ENCODE data around the gene ZBTB40.

Gene ZBTB40

GRCh38 chr1:22553991-22554522, 102.4 kb downstream of the ZBTB40 start:
- Histone ChIP-seq H3K36me3 (replicated peaks; ENCODE audit: low read depth, low read length) (no peaks in the 10 kb centered on the region), H3K9ac (ENCODE audit: low read length) (no peak overlapping the region), H3K27me3 (ENCODE audit: low read depth, low read length) (no peaks in the 10 kb centered on the region), H3K4me1 (ENCODE audit: low read length) (no peaks in the 10 kb centered on the region), H3K79me2 (ENCODE audit: low read length) (no peaks in the 10 kb centered on the region), H3K4me2 (ENCODE audit: low read length) (no peak overlapping the region), H3K27ac (ENCODE audit: low read length) (no peak overlapping the region), H3K4me3 (ENCODE audit: low read length) (no peak overlapping the region), H2AFZ (ENCODE audit: low read depth, low read length) (no peak overlapping the region), H4K20me1 (ENCODE audit: insufficient read depth, low read length) (no peaks in the 10 kb centered on the region), H3K9me3 (ENCODE audit: insufficient read depth, low read length) (no peaks in the 10 kb centered on the region)
- TF ChIP-seq CTCF (IDR thresholded peaks at IDR 0.05; ENCODE audit: low read depth, low read length): no peak
- TF ChIP-seq EZH2phosphoT487 (IDR thresholded peaks at IDR 0.05; ENCODE audit: low read depth): no peak

- Histone ChIP-seq H3K9me3 (ENCODE audit: insufficient read depth, low read length) (no peaks in the 10 kb centered on the region), H3K4me1 (ENCODE audit: low read length) (no peaks in the 10 kb centered on the region), H3K79me2 (ENCODE audit: low read length) (no peaks in the 10 kb centered on the region), H3K36me3 (replicated peaks; ENCODE audit: low read depth, low read length) (no peaks in the 10 kb centered on the region), H3K4me2 (ENCODE audit: low read length) (no peak overlapping the region), H4K20me1 (ENCODE audit: insufficient read depth, low read length) (no peaks in the 10 kb centered on the region), H3K9ac (ENCODE audit: low read length) (no peak overlapping the region), H3K4me3 (ENCODE audit: low read length) (no peak overlapping the region), H2AFZ (ENCODE audit: low read depth, low read length) (no peak overlapping the region), H3K27me3 (ENCODE audit: low read depth, low read length) (no peaks in the 10 kb centered on the region), H3K27ac (ENCODE audit: low read length) (no peak overlapping the region)
- TF ChIP-seq CTCF (IDR thresholded peaks at IDR 0.05; ENCODE audit: low read depth, low read length) (no peak), EZH2phosphoT487 (IDR thresholded peaks at IDR 0.05; ENCODE audit: low read depth) (no peak)
Measured at GRCh38 chr1:22555371-22555656, 103.7 kb downstream of the ZBTB40 start.

- H3K79me2 ChIP-seq (ENCODE audit: low read length): no peaks in the 10 kb centered on the region
- H3K9ac ChIP-seq (ENCODE audit: low read length): no peak overlapping the region
- H3K4me3 ChIP-seq (ENCODE audit: low read length): no peak overlapping the region
- no peaks in the 10 kb centered on the region for H4K20me1 ChIP-seq (ENCODE audit: insufficient read depth, low read length)
- H3K27me3 ChIP-seq (ENCODE audit: low read depth, low read length): no peaks in the 10 kb centered on the region
- H3K36me3 ChIP-seq (replicated peaks; ENCODE audit: low read depth, low read length): no peaks in the 10 kb centered on the region
- H2AFZ ChIP-seq (ENCODE audit: low read depth, low read length): no peak overlapping the region
- H3K9me3 ChIP-seq (ENCODE audit: insufficient read depth, low read length): no peaks in the 10 kb centered on the region
- no peak overlapping the region for H3K4me2 ChIP-seq (ENCODE audit: low read length)
- no peak overlapping the region for H3K27ac ChIP-seq (ENCODE audit: low read length)
- TF ChIP-seq EZH2phosphoT487 (IDR thresholded peaks at IDR 0.05; ENCODE audit: low read depth): no peak
- no peak for TF ChIP-seq CTCF (IDR thresholded peaks at IDR 0.05; ENCODE audit: low read depth, low read length)
- H3K4me1 ChIP-seq (ENCODE audit: low read length): no peaks in the 10 kb centered on the region
Measured at GRCh38 chr1:22556391-22557104, 104.9 kb downstream of the ZBTB40 start.

GRCh38 chr1:22557341-22557950, 105.8 kb downstream of the ZBTB40 start:
- no peak overlapping the region for H3K27ac ChIP-seq (ENCODE audit: low read length)
- H3K4me3 ChIP-seq (ENCODE audit: low read length): no peak overlapping the region
- H4K20me1 ChIP-seq (ENCODE audit: insufficient read depth, low read length): no peaks in the 10 kb centered on the region
- H3K36me3 ChIP-seq (replicated peaks; ENCODE audit: low read depth, low read length): no peaks in the 10 kb centered on the region
- no peak overlapping the region for H3K4me2 ChIP-seq (ENCODE audit: low read length)
- TF ChIP-seq CTCF (IDR thresholded peaks at IDR 0.05; ENCODE audit: low read depth, low read length) (no peak), EZH2phosphoT487 (IDR thresholded peaks at IDR 0.05; ENCODE audit: low read depth) (no peak)
- no peaks in the 10 kb centered on the region for H3K4me1 ChIP-seq (ENCODE audit: low read length)
- no peaks in the 10 kb centered on the region for H3K27me3 ChIP-seq (ENCODE audit: low read depth, low read length)
- H3K9ac ChIP-seq (ENCODE audit: low read length): no peak overlapping the region
- H2AFZ ChIP-seq (ENCODE audit: low read depth, low read length): no peak overlapping the region
- no peaks in the 10 kb centered on the region for H3K79me2 ChIP-seq (ENCODE audit: low read length)
- H3K9me3 ChIP-seq (ENCODE audit: insufficient read depth, low read length): no peaks in the 10 kb centered on the region

All from OCI-LY3 (cell line).